Natural killer cell (primary cell): ENCODE results near the gene TMEM222. TPM values are rescaled to one million over a fixed set of nuclear protein-coding genes. Genes with fewer than 3 reads are reported as not detected.

ENCODE experiments used
- ATAC-seq, 3 donors: fragments of 150-1000 bp in 2 of 3; fragments of 200-7000 bp in 1 of 3; cut with Tn5 transposase; 1 replicate in 1 of 3; 2 replicates in 2 of 3; pipeline ENCODE4 v1.10.0; 2021; ENCODE audit warnings: mild to moderate bottlenecking in 2 of 3, moderate library complexity in 2 of 3
- DNase-seq, 2 donors: peaks; one replicate each; pipeline versions ENCODE4 v3.0.0 to v3.0.0-alpha.2; 2013 to 2021; ENCODE audit warnings: mixed read lengths in 1 of 2
- H3K27ac ChIP-seq: one replicate; pipeline ENCODE4 v1.5.1; 2013; ENCODE audit warnings: mild to moderate bottlenecking, low read length
- H3K27me3 ChIP-seq: one replicate; pipeline ENCODE4 v1.6.1; 2013; ENCODE audit warnings: low read length; ENCODE audit not compliant: control insufficient read depth, insufficient read depth
- H3K36me3 ChIP-seq: one replicate; pipeline ENCODE4 v1.6.1; 2013; ENCODE audit warnings: low read length; ENCODE audit not compliant: control insufficient read depth, insufficient read depth
- H3K4me1 ChIP-seq: one replicate; pipeline ENCODE4 v1.6.1; 2013; ENCODE audit warnings: low read length; ENCODE audit not compliant: control insufficient read depth, insufficient read depth
- H3K4me3 ChIP-seq: one replicate; pipeline ENCODE4 v1.5.1; 2013; ENCODE audit warnings: low read length
- H3K9me3 ChIP-seq: one replicate; pipeline ENCODE4 v1.6.1; 2013; ENCODE audit warnings: low read length; ENCODE audit not compliant: control insufficient read depth, insufficient read depth
- H3K27ac Mint-ChIP-seq, 2 donors: one replicate each; pipeline ENCODE4 v1.8.0; 2022; ENCODE audit warnings: mild to moderate bottlenecking in 2 of 2, mixed read lengths in 2 of 2, moderate library complexity in 1 of 2
- H3K27me3 Mint-ChIP-seq, 2 donors: one replicate each; pipeline ENCODE4 v1.8.0; 2022; ENCODE audit warnings: low read depth in 2 of 2, mixed read lengths in 2 of 2
- H3K36me3 Mint-ChIP-seq: one replicate; pipeline ENCODE4 v1.8.0; 2022; ENCODE audit warnings: mixed read lengths
- H3K4me1 Mint-ChIP-seq, 2 donors: one replicate each; pipeline ENCODE4 v1.8.0; 2022; ENCODE audit warnings: mixed read lengths in 2 of 2
- H3K4me3 Mint-ChIP-seq: one replicate; pipeline ENCODE4 v1.8.0; 2022; ENCODE audit warnings: mild to moderate bottlenecking, moderate library complexity, mixed read lengths
- H3K9me3 Mint-ChIP-seq, 2 donors: one replicate each; pipeline ENCODE4 v1.8.0; 2022; ENCODE audit warnings: mixed read lengths in 2 of 2
- CTCF ChIP-seq: fragments of 200-600 bp; IDR thresholded peaks from one replicate; pipeline ENCODE4 v1.8.0; 2022; ENCODE audit warnings: antibody characterized with exemption
- WGBS: methylation state at CpG from one replicate; pipeline ENCODE4 v1.1.7; 2013; ENCODE audit warnings: missing lambda C conversion rate; ENCODE audit not compliant: insufficient coverage; 5-methylcytosine and 5-hydroxymethylcytosine counted together
- intact Hi-C: fragments of 100-400 bp; cut with micrococcal nuclease; formaldehyde crosslinking; loops from one replicate; pipeline ENCODE4 v1.14.2; 2022
- total RNA-seq, 4 donors: library from RNA; stranded (reverse); fragments of 120-200 nt in 1 of 4; gene quantifications; one replicate each; pipeline versions ENCODE4 v1.2.3 to v1.2.4, GENCODE V29; 2013 to 2022

Gene TMEM222
- total RNA-seq, 3 donors from 2014 or later (not counting 1 experiment from before 2014, with no cell fraction given), result 34.9 to 41.2 (median 37.3) TPM

GRCh38 chr1:27297903-27298302, 24.1 kb upstream of the TMEM222 start:
- H3K36me3 Mint-ChIP-seq, result no peaks in the 10 kb centered on the region
- no peak for TF ChIP-seq CTCF
- H3K27ac ChIP-seq, result no peak overlapping the region
- H3K27me3 Mint-ChIP-seq, result no peaks in the 10 kb centered on the region
- peaks cover 84% of the 10 kb centered on the region for H3K36me3 ChIP-seq
- DNase-seq (no peak), ATAC-seq (no peak)
- H3K27me3 ChIP-seq, result no peaks in the 10 kb centered on the region
- no peaks in the 10 kb centered on the region for H3K9me3 ChIP-seq
- H3K4me1 ChIP-seq, result peaks cover 18% of the 10 kb centered on the region
- no peak overlapping the region for H3K4me3 ChIP-seq
- no peak overlapping the region for H3K27ac Mint-ChIP-seq
- H3K4me1 Mint-ChIP-seq, result peaks cover 6 to 7% of the 10 kb centered on the region in 2 donors
- WGBS, result 97% methylated on average over 3 of the region's 3 CpGs
- intact Hi-C loops, result loop anchor here (2.0 kb wide), 1 partner anchor 365 kb away; no protein-coding TSS in a partner anchor
- H3K4me3 Mint-ChIP-seq, result no peak overlapping the region
- no peaks in the 10 kb centered on the region for H3K9me3 Mint-ChIP-seq

DNA sequence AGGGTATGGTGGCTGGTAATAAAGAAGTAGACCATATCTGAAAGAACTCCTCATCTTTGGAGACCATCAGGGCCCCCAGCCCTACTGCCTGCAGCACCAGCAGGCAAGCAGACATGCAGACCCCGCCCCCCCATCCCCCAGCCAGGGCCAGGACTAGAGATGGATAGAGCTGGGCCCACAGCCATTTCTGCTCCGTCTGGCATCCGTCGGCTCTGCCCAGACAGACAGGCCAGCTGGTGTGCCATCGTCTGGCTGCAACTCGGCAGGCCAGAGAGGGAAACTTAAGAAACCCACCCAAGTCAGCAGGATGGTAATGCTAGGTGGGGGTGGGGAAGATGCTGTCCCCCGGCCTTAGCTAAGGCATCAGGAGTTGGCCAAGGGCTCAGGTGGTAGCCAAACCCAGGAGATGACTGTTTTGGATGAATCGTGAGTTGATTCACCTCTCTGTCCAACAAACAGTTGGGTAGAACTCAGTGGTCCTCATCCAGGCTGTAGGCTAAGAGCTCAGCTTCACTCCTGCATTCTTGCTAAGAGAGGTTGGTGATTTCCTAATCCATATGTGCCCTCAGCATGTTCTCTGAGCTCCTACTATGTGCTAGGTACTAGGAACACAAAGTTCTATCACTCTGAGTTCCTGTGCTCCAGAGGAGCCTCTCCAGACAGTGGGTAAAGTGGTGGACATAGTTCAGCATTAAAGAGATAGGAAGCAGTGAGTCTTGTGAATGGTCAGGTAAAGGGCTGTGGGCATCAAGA, 23.2 kb upstream of the TMEM222 start:
- peaks cover 86% of the 10 kb centered on the region for H3K36me3 ChIP-seq
- peaks cover 6 to 7% of the 10 kb centered on the region in 2 donors for H3K4me1 Mint-ChIP-seq
- peaks cover 18% of the 10 kb centered on the region for H3K4me1 ChIP-seq
- no peak overlapping the region for H3K4me3 ChIP-seq
- DNase-seq (no peak), ATAC-seq (no peak)
- no peak for TF ChIP-seq CTCF
- WGBS, result 91% methylated on average over 8 of the region's 8 CpGs
- no peaks in the 10 kb centered on the region for H3K27me3 Mint-ChIP-seq
- no peaks in the 10 kb centered on the region for H3K9me3 ChIP-seq
- no peaks in the 10 kb centered on the region for H3K27me3 ChIP-seq
- no peak overlapping the region for H3K27ac ChIP-seq
- no peaks in the 10 kb centered on the region for H3K36me3 Mint-ChIP-seq
- intact Hi-C loops, result no loop called here
- H3K27ac Mint-ChIP-seq, result peak overlapping the region in 1 of 2 donors; percentile 21
- no peak overlapping the region for H3K4me3 Mint-ChIP-seq
- no peaks in the 10 kb centered on the region for H3K9me3 Mint-ChIP-seq

DNA sequence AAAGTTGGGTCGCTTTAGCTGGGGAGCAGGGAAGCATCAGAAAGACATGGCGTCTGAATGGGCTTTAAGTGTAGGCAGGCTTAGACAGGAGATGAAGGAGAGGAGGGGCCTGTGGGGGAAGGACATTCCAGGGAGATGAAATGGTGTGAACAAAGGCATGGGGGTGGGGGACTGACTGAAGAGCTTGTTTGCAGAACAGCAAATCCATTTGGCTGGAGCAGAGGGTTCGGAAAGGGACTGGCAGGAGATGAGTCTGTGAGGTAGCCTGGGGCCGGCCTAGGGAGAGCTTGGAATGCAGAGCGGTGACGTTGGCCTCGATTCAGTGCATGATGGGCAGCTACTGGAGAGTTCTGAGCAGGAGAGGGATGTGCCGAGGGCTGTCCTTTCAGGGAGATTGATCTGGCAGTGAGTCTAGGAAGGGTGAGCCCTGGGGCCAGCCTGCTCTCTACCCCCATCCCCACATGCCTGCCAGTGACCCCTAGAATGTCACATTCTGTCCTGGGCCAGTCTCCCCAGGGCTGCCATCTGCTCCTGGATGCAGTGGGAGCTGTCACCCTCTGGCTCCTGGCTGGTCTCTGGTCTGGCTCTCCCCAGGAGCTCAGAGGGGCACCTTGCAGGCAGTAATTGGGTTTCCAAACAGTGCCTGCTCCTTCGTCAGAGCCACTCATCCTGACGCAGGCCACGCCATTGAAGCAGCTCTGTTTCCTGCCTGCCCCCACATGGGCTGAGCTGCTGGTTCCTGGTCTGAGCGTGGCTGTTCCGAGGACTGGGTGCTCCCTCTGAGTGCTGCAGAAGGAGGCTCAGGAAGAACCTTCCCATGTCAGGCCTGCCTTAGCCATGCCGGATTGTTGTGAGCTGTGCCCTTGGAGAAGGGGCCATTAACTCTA, 22.3 kb upstream of the TMEM222 start:
- H3K36me3 ChIP-seq, result peaks cover 84% of the 10 kb centered on the region
- H3K27me3 ChIP-seq, result no peaks in the 10 kb centered on the region
- H3K27ac Mint-ChIP-seq, result peak overlapping the region in 1 of 2 donors; percentile 21
- H3K27ac ChIP-seq, result no peak overlapping the region
- H3K4me3 Mint-ChIP-seq, result no peak overlapping the region
- ATAC-seq (no peak), DNase-seq (no peak)
- no peaks in the 10 kb centered on the region for H3K9me3 ChIP-seq
- H3K9me3 Mint-ChIP-seq, result no peaks in the 10 kb centered on the region
- WGBS, result 85% methylated on average over 14 of the region's 14 CpGs
- H3K27me3 Mint-ChIP-seq, result no peaks in the 10 kb centered on the region
- intact Hi-C loops, result loop anchor here (2.0 kb wide), 1 partner anchor 307 kb away; no protein-coding TSS in a partner anchor
- no peak for TF ChIP-seq CTCF
- H3K4me3 ChIP-seq, result no peak overlapping the region
- H3K4me1 ChIP-seq, result peaks cover 18% of the 10 kb centered on the region
- H3K4me1 Mint-ChIP-seq, result peaks cover 6 to 7% of the 10 kb centered on the region in 2 donors
- no peaks in the 10 kb centered on the region for H3K36me3 Mint-ChIP-seq
